ENCODE data around the gene EIF4A2. TPM values are rescaled to one million over a fixed set of nuclear protein-coding genes. Genes with fewer than 3 reads are reported as not detected.

EIF4A2 gene
- total RNA-seq, 1 experiment from 2014 or later = 398 TPM

DNA sequence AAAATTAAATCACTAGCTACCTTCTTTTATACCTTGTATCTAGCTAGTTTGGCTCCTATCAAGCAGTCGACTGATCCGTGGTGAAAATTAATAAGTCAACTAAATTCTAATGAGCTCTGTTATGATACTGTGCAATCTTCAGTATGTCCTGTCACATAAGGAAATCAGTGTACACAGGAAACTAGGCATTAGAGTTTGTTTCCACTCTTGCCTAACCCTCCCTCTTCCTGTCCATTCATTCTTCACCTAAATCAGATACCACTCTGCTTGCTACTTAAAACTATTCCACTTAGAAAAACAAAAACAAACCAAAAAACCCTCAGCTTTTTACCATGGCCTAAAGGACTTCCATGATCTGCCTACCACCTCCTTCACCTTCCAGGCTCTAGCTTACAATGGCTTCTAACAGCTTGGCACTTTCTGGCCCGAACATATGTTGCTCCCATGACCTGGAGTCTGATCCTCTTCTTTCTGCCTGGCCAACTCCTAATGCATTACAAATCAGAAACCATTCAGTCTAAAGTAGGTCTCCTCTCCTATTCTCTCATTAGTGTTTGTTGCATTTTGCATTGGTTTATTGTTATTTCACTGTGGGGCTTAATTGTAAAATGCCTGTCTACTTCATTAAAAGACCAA, 15.0 kb downstream of the EIF4A2 start:
- TF ChIP-seq SIN3A (IDR thresholded peaks at IDR 0.05; ENCODE audit: low read depth) (no peak), ELF1 (IDR thresholded peaks at IDR 0.05; ENCODE audit: borderline replicate concordance, low read depth) (no peak), YY1 (IDR thresholded peaks at IDR 0.05; ENCODE audit: extremely low read depth, insufficient replicate concordance, low read depth, low read length) (no peak), JUND (IDR thresholded peaks at IDR 0.05) (no peak), SRF (IDR thresholded peaks at IDR 0.05; ENCODE audit: low read depth) (no peak), ZFX (IDR thresholded peaks at IDR 0.05) (no peak), EZH2phosphoT487 (IDR thresholded peaks at IDR 0.05; ENCODE audit: borderline replicate concordance) (no peak), RAD21 (IDR thresholded peaks at IDR 0.05; ENCODE audit: low read depth) (no peak), CBX3 (IDR thresholded peaks at IDR 0.05; ENCODE audit: low read depth) (no peak)
- TF ChIP-seq, protein P1, sequence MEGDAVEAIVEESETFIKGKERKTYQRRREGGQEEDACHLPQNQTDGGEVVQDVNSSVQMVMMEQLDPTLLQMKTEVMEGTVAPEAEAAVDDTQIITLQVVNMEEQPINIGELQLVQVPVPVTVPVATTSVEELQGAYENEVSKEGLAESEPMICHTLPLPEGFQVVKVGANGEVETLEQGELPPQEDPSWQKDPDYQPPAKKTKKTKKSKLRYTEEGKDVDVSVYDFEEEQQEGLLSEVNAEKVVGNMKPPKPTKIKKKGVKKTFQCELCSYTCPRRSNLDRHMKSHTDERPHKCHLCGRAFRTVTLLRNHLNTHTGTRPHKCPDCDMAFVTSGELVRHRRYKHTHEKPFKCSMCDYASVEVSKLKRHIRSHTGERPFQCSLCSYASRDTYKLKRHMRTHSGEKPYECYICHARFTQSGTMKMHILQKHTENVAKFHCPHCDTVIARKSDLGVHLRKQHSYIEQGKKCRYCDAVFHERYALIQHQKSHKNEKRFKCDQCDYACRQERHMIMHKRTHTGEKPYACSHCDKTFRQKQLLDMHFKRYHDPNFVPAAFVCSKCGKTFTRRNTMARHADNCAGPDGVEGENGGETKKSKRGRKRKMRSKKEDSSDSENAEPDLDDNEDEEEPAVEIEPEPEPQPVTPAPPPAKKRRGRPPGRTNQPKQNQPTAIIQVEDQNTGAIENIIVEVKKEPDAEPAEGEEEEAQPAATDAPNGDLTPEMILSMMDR (IDR thresholded peaks at IDR 0.05 in 2 of 3, conservative IDR thresholded peaks at IDR 0.05 in 1 of 3; ENCODE audit: borderline replicate concordance in 1 of 3, insufficient read depth in 1 of 3, low read depth in 2 of 3, low read length in 2 of 3) = no peak
- TF ChIP-seq, protein P2, sequence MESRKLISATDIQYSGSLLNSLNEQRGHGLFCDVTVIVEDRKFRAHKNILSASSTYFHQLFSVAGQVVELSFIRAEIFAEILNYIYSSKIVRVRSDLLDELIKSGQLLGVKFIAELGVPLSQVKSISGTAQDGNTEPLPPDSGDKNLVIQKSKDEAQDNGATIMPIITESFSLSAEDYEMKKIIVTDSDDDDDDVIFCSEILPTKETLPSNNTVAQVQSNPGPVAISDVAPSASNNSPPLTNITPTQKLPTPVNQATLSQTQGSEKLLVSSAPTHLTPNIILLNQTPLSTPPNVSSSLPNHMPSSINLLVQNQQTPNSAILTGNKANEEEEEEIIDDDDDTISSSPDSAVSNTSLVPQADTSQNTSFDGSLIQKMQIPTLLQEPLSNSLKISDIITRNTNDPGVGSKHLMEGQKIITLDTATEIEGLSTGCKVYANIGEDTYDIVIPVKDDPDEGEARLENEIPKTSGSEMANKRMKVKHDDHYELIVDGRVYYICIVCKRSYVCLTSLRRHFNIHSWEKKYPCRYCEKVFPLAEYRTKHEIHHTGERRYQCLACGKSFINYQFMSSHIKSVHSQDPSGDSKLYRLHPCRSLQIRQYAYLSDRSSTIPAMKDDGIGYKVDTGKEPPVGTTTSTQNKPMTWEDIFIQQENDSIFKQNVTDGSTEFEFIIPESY (IDR thresholded peaks at IDR 0.05; ENCODE audit: extremely low read depth, insufficient replicate concordance, low read length) = no peak
- H3K4me1 ChIP-seq (ENCODE audit: control insufficient read depth in 1 of 2, insufficient read depth in 2 of 2, low read length in 2 of 2) = no peaks in the 10 kb centered on the region
- H3K36me3 ChIP-seq (ENCODE audit: control insufficient read depth in 1 of 2, insufficient read depth in 2 of 2, low read length in 2 of 2) = peaks cover 48 to 66% of the 10 kb centered on the region in 2 experiments
- intact Hi-C loops (cut with micrococcal nuclease) = no loop called here
- ChIA-PET RAD21 (ENCODE audit: low non-redundant PET in 1 of 2, low total read pairs in 2 of 2, uncharacterized antibody in 2 of 2, unreplicated experiment in 2 of 2) (no interaction called here), CTCF (no interaction called here), POLR2A (interaction anchor here (0.7 to 1.4 kb wide), 3 partner anchors 8 to 16 kb away, joined by 3 to 4 read pairs (median 3); partner anchors contain the start of genes EIF4A2 and RFC4)
- H3K27me3 ChIP-seq (ENCODE audit: insufficient read depth, low read length) = no peaks in the 10 kb centered on the region
- no peaks in the 10 kb centered on the region for H3K9me3 ChIP-seq (ENCODE audit: control insufficient read depth in 1 of 2, insufficient read depth in 1 of 2, low read depth in 1 of 2, low read length in 2 of 2)
- peaks cover 55% of the 10 kb centered on the region for H3K79me2 ChIP-seq (ENCODE audit: insufficient read depth, low read length)
- no peak for DNase-seq (ENCODE audit: low read depth, low spot score)
- no peak overlapping the region for H2AFZ ChIP-seq (ENCODE audit: low read depth, low read length, poor library complexity, severe bottlenecking)
- H3K4me2 ChIP-seq (ENCODE audit: low read length) = no peak overlapping the region
- no peak for ATAC-seq
- no peaks in the 10 kb centered on the region for H3K9me2 ChIP-seq (ENCODE audit: insufficient read depth)
- H3K4me3 ChIP-seq (replicated peaks in 1 of 2; ENCODE audit: low read depth in 1 of 2, low read length in 2 of 2) = no peak overlapping the region
- H4K20me1 ChIP-seq (ENCODE audit: insufficient read depth) = peaks cover 4% of the 10 kb centered on the region; the same call in 1 of the 2 replicates
- no peak overlapping the region for H3K27ac ChIP-seq (ENCODE audit: low read depth, low read length)
- H3K9ac ChIP-seq (ENCODE audit: low read length) = no peak overlapping the region
- BruUV-seq (replicated peaks) = no TSS peak
